SW480 (cell line): Measurements from ENCODE around the gene ZNF385A.
A peak's percentile ranks its signal among the peaks of the same experiment; 100 is the strongest.

Source experiments
- DNase-seq: peaks from one replicate; pipeline ENCODE4 v3.0.0-alpha.2; 2016; ENCODE audit warnings: low spot score

The ZNF385A gene

GRCh38 chr12:54415221-54415929 lies 30.8 kb upstream of the ZNF385A start:
- no peak for DNase-seq

GRCh38 chr12:54413284-54414190 lies 29.0 kb upstream of the ZNF385A start:
- DNase-seq: peak; percentile 47

- no peak for DNase-seq
These were observed 28.3 kb upstream of the ZNF385A start for GRCh38 chr12:54412786-54413185.

GRCh38 chr12:54412348-54412747 lies 27.8 kb upstream of the ZNF385A start:
- no peak for DNase-seq

- DNase-seq: no peak
These were observed 27.1 kb upstream of the ZNF385A start for GRCh38 chr12:54411391-54412241.

GRCh38 chr12:54409267-54409666 lies 24.7 kb upstream of the ZNF385A start:
- no peak for DNase-seq

GRCh38 chr12:54407183-54407905 lies 22.8 kb upstream of the ZNF385A start:
- no peak for DNase-seq

- no peak for DNase-seq
These were observed 21.0 kb upstream of the ZNF385A start for GRCh38 chr12:54405573-54405972.

GRCh38 chr12:54405106-54405505 lies 20.6 kb upstream of the ZNF385A start:
- no peak for DNase-seq

GRCh38 chr12:54404061-54405004 lies 19.8 kb upstream of the ZNF385A start:
- no peak for DNase-seq

GRCh38 chr12:54401119-54401518 lies 16.6 kb upstream of the ZNF385A start:
- no peak for DNase-seq

GRCh38 chr12:54398995-54399793 lies 14.7 kb upstream of the ZNF385A start:
- DNase-seq: peak; percentile 72

GRCh38 chr12:54398218-54398617 lies 13.7 kb upstream of the ZNF385A start:
- no peak for DNase-seq

- DNase-seq: no peak
These were observed 12.6 kb upstream of the ZNF385A start for GRCh38 chr12:54397157-54397556.

GRCh38 chr12:54395545-54395944 lies 11.0 kb upstream of the ZNF385A start:
- DNase-seq: no peak

GRCh38 chr12:54394986-54395385 lies 10.5 kb upstream of the ZNF385A start:
- no peak for DNase-seq

GRCh38 chr12:54394281-54394719 lies 9.8 kb upstream of the ZNF385A start:
- DNase-seq: peak; percentile 51

GRCh38 chr12:54393743-54394142 lies 9.2 kb upstream of the ZNF385A start:
- DNase-seq: no peak

GRCh38 chr12:54393207-54393609 lies 8.7 kb upstream of the ZNF385A start:
- DNase-seq: no peak
